ENCODE measurements around the gene CAPN7. TPM values are rescaled to one million over a fixed set of nuclear protein-coding genes. Genes with fewer than 3 reads are reported as not detected.
A peak's percentile ranks its signal among the peaks of the same experiment; 100 is the strongest.

Gene CAPN7
- total RNA-seq, 1 experiment from 2014 or later, result 25.2 TPM

DNA sequence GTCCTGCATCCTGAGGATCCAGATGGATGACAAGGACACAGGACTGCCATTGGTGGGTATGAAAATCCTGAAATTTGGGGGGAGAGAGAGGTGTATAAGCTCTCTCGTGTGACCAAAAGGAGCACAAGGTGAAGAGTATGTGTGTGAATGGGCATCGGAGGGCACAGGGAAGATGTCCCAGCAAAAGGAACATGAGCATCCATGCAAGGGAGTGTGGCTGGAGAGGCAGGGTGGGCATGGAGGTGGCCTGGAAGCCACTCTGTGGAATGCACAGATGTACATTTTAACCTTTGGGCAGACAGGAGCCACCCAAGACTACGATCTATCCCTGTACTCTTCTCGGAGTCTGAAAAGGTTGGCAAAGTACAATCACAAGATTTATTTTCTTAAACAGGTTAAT, 54.5 kb downstream of the CAPN7 start:
- Histone ChIP-seq H3K23me2 (ENCODE audit: insufficient read length, low read depth, low read length, poor library complexity, severe bottlenecking) (no peaks in the 10 kb centered on the region), H3K9me3 (ENCODE audit: control insufficient read depth, low read depth, low read length) (no peaks in the 10 kb centered on the region), H2BK5ac (ENCODE audit: insufficient read length, low read length) (no peak overlapping the region), H3K56ac (ENCODE audit: insufficient read length, low read depth, low read length) (no peak overlapping the region), H4K8ac (replicated peaks; ENCODE audit: insufficient read length, low read depth, low read length) (no peak overlapping the region), H3K14ac (ENCODE audit: insufficient read depth, low read length) (no peak overlapping the region), H2BK20ac (ENCODE audit: low read depth, low read length, poor library complexity, severe bottlenecking) (no peak overlapping the region), H3K79me1 (ENCODE audit: insufficient read depth, low read depth, low read length, poor library complexity, severe bottlenecking) (no peaks in the 10 kb centered on the region), H4K5ac (ENCODE audit: insufficient read length, low read depth, low read length) (no peak overlapping the region), H3K4ac (ENCODE audit: low read depth, low read length) (no peak overlapping the region), H3K23ac (ENCODE audit: insufficient read length, low read depth, low read length) (no peak overlapping the region), H4K91ac (ENCODE audit: insufficient read length, low read depth, low read length) (no peak overlapping the region), H2BK12ac (ENCODE audit: insufficient read length, low read depth, low read length) (no peak overlapping the region), H3K4me1 (ENCODE audit: insufficient read depth, low read length) (no peaks in the 10 kb centered on the region), H3K4me2 (ENCODE audit: insufficient read depth, insufficient read length, low read length) (no peak overlapping the region), H2BK120ac (ENCODE audit: low read depth, low read length, poor library complexity, severe bottlenecking) (no peak overlapping the region), H2BK15ac (ENCODE audit: low read depth, low read length) (no peak overlapping the region), H3K9ac (ENCODE audit: extremely low read depth, insufficient read length, low read length) (no peak overlapping the region), H4K20me1 (ENCODE audit: control insufficient read depth, insufficient read depth, insufficient read length) (no peaks in the 10 kb centered on the region), H3T11ph (ENCODE audit: low read length) (no peak overlapping the region), H3K27ac (ENCODE audit: insufficient read length, low read depth, low read length) (no peak overlapping the region), H2AK5ac (ENCODE audit: insufficient read length, low read length) (no peak overlapping the region), H2AFZ (ENCODE audit: low read length) (no peak overlapping the region), H3K18ac (ENCODE audit: insufficient read length, low read depth, low read length) (no peak overlapping the region), H3K79me2 (ENCODE audit: insufficient read depth, low read length) (no peaks in the 10 kb centered on the region), H3K27me3 (ENCODE audit: insufficient read depth, low read length) (no peaks in the 10 kb centered on the region)
- DNase-seq, result no peak
- no peaks in the 10 kb centered on the region for H3K4me1 Mint-ChIP-seq
- TF ChIP-seq, protein P1, sequence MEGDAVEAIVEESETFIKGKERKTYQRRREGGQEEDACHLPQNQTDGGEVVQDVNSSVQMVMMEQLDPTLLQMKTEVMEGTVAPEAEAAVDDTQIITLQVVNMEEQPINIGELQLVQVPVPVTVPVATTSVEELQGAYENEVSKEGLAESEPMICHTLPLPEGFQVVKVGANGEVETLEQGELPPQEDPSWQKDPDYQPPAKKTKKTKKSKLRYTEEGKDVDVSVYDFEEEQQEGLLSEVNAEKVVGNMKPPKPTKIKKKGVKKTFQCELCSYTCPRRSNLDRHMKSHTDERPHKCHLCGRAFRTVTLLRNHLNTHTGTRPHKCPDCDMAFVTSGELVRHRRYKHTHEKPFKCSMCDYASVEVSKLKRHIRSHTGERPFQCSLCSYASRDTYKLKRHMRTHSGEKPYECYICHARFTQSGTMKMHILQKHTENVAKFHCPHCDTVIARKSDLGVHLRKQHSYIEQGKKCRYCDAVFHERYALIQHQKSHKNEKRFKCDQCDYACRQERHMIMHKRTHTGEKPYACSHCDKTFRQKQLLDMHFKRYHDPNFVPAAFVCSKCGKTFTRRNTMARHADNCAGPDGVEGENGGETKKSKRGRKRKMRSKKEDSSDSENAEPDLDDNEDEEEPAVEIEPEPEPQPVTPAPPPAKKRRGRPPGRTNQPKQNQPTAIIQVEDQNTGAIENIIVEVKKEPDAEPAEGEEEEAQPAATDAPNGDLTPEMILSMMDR (conservative IDR thresholded peaks at IDR 0.05), result no peak
- H3K9me3 Mint-ChIP-seq, result no peaks in the 10 kb centered on the region; a peak in 1 of 5 replicates
- WGBS (ENCODE audit: extremely low coverage, insufficient read length, low lambda C conversion rate), result no CpG with 5 or more reads among the region's 4 CpGs
- peak overlapping the region in 2 of 3 experiments; percentile 75 to 84; a peak in 3 of 7 replicates for H3K27ac Mint-ChIP-seq
- peaks cover 8 to 35% (median 15%) of the 10 kb centered on the region in 3 experiments; a peak in 5 of 7 replicates for H3K36me3 Mint-ChIP-seq (ENCODE audit: insufficient read depth in 1 of 3, low read depth in 3 of 3)
- no peak overlapping the region; a peak in 1 of 5 replicates for H3K4me3 Mint-ChIP-seq
- H3K27me3 Mint-ChIP-seq (ENCODE audit: low read depth), result no peaks in the 10 kb centered on the region
